H1 (cell line): ENCODE results near the gene TAF15. TPM values are rescaled to one million over a fixed set of nuclear protein-coding genes. Genes with fewer than 3 reads are reported as not detected.

Source experiments
- CBX5 ChIP-seq: fragments of 300-800, 300-1000 bp; sonication (generic); IDR thresholded peaks from 2 replicates; pipeline ENCODE4 v1.7.1; 2016; ENCODE audit warnings: antibody characterized with exemption, low read length, low read depth
- FOSL1 ChIP-seq: IDR thresholded peaks from 2 replicates; pipeline ENCODE4 v1.6.1; 2011; ENCODE audit warnings: mild to moderate bottlenecking, low read depth, low read length, moderate library complexity; ENCODE audit not compliant: insufficient read depth
- POU5F1 ChIP-seq: IDR thresholded peaks from 2 replicates; pipeline ENCODE4 v1.6.1; 2011; ENCODE audit warnings: low read depth, mild to moderate bottlenecking, low read length, moderate library complexity
- SP2 ChIP-seq: IDR thresholded peaks from 2 replicates; pipeline ENCODE4 v1.6.1; 2012; ENCODE audit warnings: mild to moderate bottlenecking, low read length, inconsistent platforms
- polyA plus RNA-seq, 7 experiments: library from polyadenylated mRNA; depleted of rRNA in 3 of 7; stranded (reverse) in 5 of 7; unstranded in 2 of 7; fragments of >200 nt in 5 of 7; fragments of 200-250 nt in 2 of 7; gene quantifications; 1 replicate in 5 of 7; 2 replicates in 1 of 7; 4 replicates in 1 of 7; pipeline versions ENCODE4 v1.2.1 to v1.2.3, GENCODE V29; 2011 to 2013; ENCODE audit warnings: missing spikeins in 2 of 7, mixed read lengths in 2 of 7
- total RNA-seq: library from RNA; stranded (reverse); fragmentation: NEBNext Ultra II Directional; extraction: Animal tissue kit (Norgen Biotek cat#: 25700); gene quantifications from 2 replicates; pipeline ENCODE4 v1.2.1, GENCODE V29; 2021

The TAF15 gene
- total and polyA plus RNA-seq, 2 of the 8 experiments (the other 6 are each of a cell fraction or from before 2014, with no cell fraction given) = 80.1 to 338 TPM

DNA sequence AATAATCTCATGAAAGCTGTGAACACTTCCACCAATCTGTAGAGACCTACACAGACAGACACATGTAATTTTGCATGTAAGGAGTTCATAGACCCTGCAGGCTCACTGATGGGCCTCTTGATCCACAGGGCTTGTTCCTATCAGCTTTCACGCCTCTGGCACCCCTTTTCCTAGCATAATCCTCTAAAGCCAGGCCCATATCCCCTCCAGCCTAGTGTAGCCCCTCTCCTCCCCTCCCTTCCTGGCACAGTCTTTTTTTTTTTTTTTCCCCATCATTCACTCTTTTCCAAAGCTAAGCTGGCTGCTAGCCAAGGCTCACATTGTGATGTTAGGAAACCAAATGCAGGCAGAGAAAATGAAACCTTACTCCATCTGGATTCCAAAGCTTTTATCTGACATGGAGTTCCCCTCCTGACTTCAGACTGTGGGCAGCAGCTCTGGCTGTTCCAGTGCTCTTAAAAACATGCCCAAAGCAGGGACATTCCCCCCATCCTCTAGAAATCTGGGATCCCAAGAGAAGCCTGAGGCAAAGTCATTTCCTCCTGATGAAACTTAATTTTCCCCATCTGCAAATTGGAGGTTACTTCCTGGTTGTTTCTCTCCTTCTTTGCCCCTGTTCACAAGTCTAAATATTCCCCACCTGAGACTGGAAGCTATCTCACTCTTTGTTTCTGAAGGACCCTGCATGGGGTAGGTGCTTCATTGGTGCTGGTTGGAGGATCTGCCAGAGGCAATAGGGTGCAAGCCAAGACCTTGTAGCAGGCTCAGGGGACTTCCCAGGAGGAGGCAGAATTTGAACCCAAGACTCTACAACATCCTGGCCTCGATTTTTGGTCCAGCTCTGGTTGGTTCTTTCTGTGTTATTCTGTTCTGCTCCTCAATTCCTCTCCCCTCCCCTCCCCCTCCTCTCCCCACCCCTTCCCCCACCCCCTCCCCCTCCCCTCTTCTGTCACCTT lies 80.8 kb downstream of the TAF15 start (continued):
- no peak for TF ChIP-seq CBX5
- no peak for TF ChIP-seq SP2
- no peak for TF ChIP-seq POU5F1
- TF ChIP-seq FOSL1 = no peak
- TF ChIP-seq, all 59 proteins: peak for 0
